T-helper 9 cell (primary cell): ENCODE results near the gene EEF1E1.

Experiments
- DNase-seq: peaks from one replicate; pipeline ENCODE4 v3.0.0-alpha.2; 2020
- total RNA-seq, 2 donors: gene quantifications; one replicate each; lab custom pipeline; 2026; lab: John Stamatoyannopoulos, UW

The EEF1E1 gene
- total RNA-seq, result 2.4 to 5.0 reads per million in 2 donors

GRCh38 chr6:8102122-8102958, at the start of gene EEF1E1:
Gene EEF1E1 (minus strand): TSS chr6:8102548. CDS start chr6:8102521, 27 bp downstream.
- DNase-seq, result peak; percentile 99

GRCh38 chr6:8149350-8149749, 47.0 kb upstream of the EEF1E1 start:
- no peak for DNase-seq

GRCh38 chr6:8143945-8144344, 41.6 kb upstream of the EEF1E1 start:
- no peak for DNase-seq

- no peak for DNase-seq
Measured at GRCh38 chr6:8139451-8139850, 37.1 kb upstream of the EEF1E1 start.

- no peak for DNase-seq
Measured at GRCh38 chr6:8137529-8137939, 35.2 kb upstream of the EEF1E1 start.

- DNase-seq, result no peak
Measured at GRCh38 chr6:8135276-8135675, 32.9 kb upstream of the EEF1E1 start.

GRCh38 chr6:8132130-8132529, 29.8 kb upstream of the EEF1E1 start:
- no peak for DNase-seq

- DNase-seq, result no peak
Measured at GRCh38 chr6:8131265-8131897, 29.0 kb upstream of the EEF1E1 start.

- DNase-seq, result no peak
Measured at GRCh38 chr6:8130399-8130798, 28.1 kb upstream of the EEF1E1 start.

- DNase-seq, result no peak
Measured at GRCh38 chr6:8123236-8123635, 20.9 kb upstream of the EEF1E1 start.

GRCh38 chr6:8114956-8115355, 12.6 kb upstream of the EEF1E1 start:
- no peak for DNase-seq

GRCh38 chr6:8113131-8113654, 10.8 kb upstream of the EEF1E1 start:
- DNase-seq, result no peak

GRCh38 chr6:8110725-8111124, 8.4 kb upstream of the EEF1E1 start:
- no peak for DNase-seq

- DNase-seq, result no peak
Measured at GRCh38 chr6:8110117-8110721, 7.9 kb upstream of the EEF1E1 start.

- DNase-seq, result no peak
Measured at GRCh38 chr6:8108759-8109539, 6.6 kb upstream of the EEF1E1 start.

GRCh38 chr6:8108031-8108660, 5.8 kb upstream of the EEF1E1 start:
- DNase-seq, result no peak

- DNase-seq, result no peak
Measured at GRCh38 chr6:8105791-8106190, 3.4 kb upstream of the EEF1E1 start.

- no peak for DNase-seq
Measured at GRCh38 chr6:8103726-8104125, 1.4 kb upstream of the EEF1E1 start.

GRCh38 chr6:8100159-8100854, 2.0 kb downstream of the EEF1E1 start:
- no peak for DNase-seq

- DNase-seq, result no peak
Measured at GRCh38 chr6:8090650-8091049, 11.7 kb downstream of the EEF1E1 start.

- DNase-seq, result no peak
Measured at GRCh38 chr6:8088886-8089285, 13.5 kb downstream of the EEF1E1 start.
